Activated naive CD4-positive, alpha-beta T cell treated with anti-CD3 and anti-CD28 coated beads, Interleukin-2, amount 10 ng/mL, durations not matched to agents 7 days and 5 days (primary cell): ENCODE data around the gene P3H2.
"Not testable (repeated sequence)": the region's sequence is repeated elsewhere in the genome, so short reads cannot be mapped to it uniquely, and the experiment has no call there.

Experiments used
- CTCF ChIA-PET: fragments of 350-600 bp; sonication (Branson Sonifier 250); formaldehyde crosslinking; loops from one replicate; lab custom pipeline; 2021; ENCODE audit warnings: antibody characterized with exemption; lab: Charles Lee
- DNase-seq: peaks from one replicate; pipeline ENCODE4 v3.0.0-alpha.2; 2020
- H3K27ac Mint-ChIP-seq: one replicate; pipeline ENCODE4 v1.8.0; 2021; ENCODE audit warnings: mild to moderate bottlenecking, moderate library complexity, mixed read lengths
- H3K27me3 Mint-ChIP-seq: one replicate; pipeline ENCODE4 v1.8.0; 2021; ENCODE audit warnings: mild to moderate bottlenecking, mixed read lengths
- H3K36me3 Mint-ChIP-seq: one replicate; pipeline ENCODE4 v1.8.0; 2021; ENCODE audit warnings: mixed read lengths
- H3K4me1 Mint-ChIP-seq: one replicate; pipeline ENCODE4 v1.8.0; 2021; ENCODE audit warnings: mixed read lengths
- H3K4me3 Mint-ChIP-seq: one replicate; pipeline ENCODE4 v1.8.0; 2021; ENCODE audit warnings: mild to moderate bottlenecking, moderate library complexity, mixed read lengths
- H3K9me3 Mint-ChIP-seq: one replicate; pipeline ENCODE4 v1.8.0; 2021; ENCODE audit warnings: mixed read lengths

Gene P3H2

DNA sequence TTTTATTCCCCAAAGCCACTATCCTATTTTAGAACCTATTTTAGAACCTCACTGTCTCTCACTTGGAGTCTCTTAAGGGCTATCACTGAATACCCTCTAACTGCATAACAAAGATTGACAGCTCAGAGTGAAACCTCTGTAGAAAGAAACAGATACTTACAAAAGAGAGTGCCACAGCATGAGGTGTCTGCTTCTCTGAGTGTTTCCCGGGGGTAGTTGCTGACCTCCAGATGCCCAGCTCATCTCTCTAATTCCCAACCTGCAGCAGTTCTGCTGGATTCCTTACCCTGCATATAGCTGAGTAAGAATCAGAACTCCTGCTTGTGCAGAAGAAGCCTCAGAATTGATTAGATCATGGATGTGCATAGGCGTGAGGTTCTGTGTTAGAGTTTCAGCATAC lies 34.5 kb downstream of the P3H2 start:
- Mint-ChIP-seq H3K27me3 (peaks cover 3% of the 10 kb centered on the region), H3K4me3 (no peak overlapping the region), H3K9me3 (no peaks in the 10 kb centered on the region), H3K36me3 (no peaks in the 10 kb centered on the region), H3K4me1 (no peaks in the 10 kb centered on the region), H3K27ac (no peak overlapping the region)
- DNase-seq: no peak
- CTCF ChIA-PET: no interaction called here

DNA sequence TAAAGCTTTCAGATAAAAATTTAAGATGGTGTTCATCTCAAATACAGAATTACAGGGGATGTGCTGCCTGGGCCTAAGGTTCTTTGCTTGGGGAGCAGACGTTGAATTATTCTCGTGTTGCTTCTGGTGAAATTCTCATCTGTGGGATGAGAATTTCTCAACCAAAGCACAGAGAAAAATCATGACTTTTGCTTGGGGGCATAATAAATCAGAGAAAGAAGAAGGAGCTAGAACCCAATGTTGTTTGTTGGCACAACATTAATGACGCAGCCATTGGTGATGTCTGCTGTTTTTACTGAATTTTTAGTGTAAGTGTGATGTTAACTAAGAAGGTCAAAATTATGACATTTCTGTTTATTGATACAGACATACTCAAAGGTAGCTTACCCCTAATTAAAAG lies 35.7 kb downstream of the P3H2 start:
- CTCF ChIA-PET: no interaction called here
- DNase-seq: no peak
- H3K9me3 Mint-ChIP-seq: no peaks in the 10 kb centered on the region
- H3K27ac Mint-ChIP-seq: no peak overlapping the region
- no peaks in the 10 kb centered on the region for H3K36me3 Mint-ChIP-seq
- peaks cover 3% of the 10 kb centered on the region for H3K27me3 Mint-ChIP-seq
- H3K4me1 Mint-ChIP-seq: no peaks in the 10 kb centered on the region
- no peak overlapping the region for H3K4me3 Mint-ChIP-seq

DNA sequence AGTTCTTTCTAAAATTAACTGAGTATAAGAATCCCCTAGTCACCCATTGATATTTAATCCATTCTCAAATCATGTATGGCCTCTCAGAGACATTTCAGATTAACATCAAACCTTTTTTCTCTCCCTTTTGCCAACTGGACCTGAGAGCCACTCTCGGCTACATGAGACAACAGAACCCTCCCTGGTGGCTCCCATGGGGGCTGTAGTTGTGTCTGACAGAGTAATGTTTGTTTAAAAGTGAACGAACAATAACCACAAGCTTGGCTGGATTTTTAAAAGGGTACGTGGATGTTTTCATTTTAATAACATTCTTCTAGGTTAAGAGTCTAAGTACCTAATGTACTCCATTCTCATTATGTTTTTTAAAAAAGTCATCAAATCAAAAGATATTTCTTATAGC lies 37.1 kb downstream of the P3H2 start:
- CTCF ChIA-PET: no interaction called here
- Mint-ChIP-seq H3K9me3 (no peaks in the 10 kb centered on the region), H3K4me1 (no peaks in the 10 kb centered on the region), H3K27ac (no peak overlapping the region), H3K36me3 (no peaks in the 10 kb centered on the region), H3K27me3 (peaks cover 6% of the 10 kb centered on the region), H3K4me3 (no peak overlapping the region)
- no peak for DNase-seq

DNA sequence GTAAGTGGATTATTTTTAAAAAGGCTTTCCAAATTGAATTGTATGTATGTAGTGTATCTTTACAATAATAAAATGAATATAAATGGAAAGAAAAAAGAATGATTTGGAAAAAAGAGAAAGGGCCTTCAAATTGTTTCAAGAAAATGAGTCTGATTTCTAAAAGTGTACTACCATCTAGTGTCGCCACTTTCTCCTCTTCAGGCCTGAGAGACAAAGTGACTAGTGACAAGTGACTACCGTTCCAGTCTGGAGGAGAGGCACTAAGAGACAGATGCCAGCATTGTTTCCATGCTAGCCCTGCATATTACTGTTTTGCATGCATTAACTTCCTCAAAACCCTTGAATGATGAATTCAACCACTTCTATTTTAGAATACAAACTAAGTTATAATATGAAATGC lies 39.3 kb downstream of the P3H2 start:
- Mint-ChIP-seq H3K9me3 (no peaks in the 10 kb centered on the region), H3K4me1 (no peaks in the 10 kb centered on the region), H3K4me3 (no peak overlapping the region), H3K27ac (no peak overlapping the region), H3K27me3 (peaks cover 12% of the 10 kb centered on the region), H3K36me3 (no peaks in the 10 kb centered on the region)
- CTCF ChIA-PET: interaction anchor here (0.6 kb wide), 1 partner anchor 50 kb away, joined by 3 read pairs; no protein-coding TSS in a partner anchor
- DNase-seq: no peak

DNA sequence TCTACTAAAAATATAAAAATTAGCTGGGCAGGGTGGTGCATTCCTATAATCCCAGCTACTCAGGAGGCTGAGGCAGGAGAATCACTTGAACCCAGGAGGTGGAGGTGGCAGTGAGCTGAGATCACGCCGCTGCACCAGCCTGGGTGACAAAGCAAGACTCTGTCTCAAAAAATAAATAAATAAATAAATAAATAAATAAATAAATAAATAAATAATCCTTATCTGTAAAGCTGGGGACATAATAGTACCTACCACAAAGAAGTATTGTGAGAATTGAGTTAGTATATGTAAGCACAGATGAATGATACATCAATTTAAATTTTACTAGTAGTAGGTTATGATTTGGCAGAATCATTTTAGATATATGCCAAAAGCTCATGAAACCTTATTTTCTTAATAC lies 41.5 kb downstream of the P3H2 start:
- CTCF ChIA-PET, DNase-seq, H3K27ac Mint-ChIP-seq, H3K4me1 Mint-ChIP-seq, H3K36me3 Mint-ChIP-seq, H3K9me3 Mint-ChIP-seq, H3K4me3 Mint-ChIP-seq: not testable (repeated sequence)
- H3K27me3 Mint-ChIP-seq: peaks cover 13% of the 10 kb centered on the region

DNA sequence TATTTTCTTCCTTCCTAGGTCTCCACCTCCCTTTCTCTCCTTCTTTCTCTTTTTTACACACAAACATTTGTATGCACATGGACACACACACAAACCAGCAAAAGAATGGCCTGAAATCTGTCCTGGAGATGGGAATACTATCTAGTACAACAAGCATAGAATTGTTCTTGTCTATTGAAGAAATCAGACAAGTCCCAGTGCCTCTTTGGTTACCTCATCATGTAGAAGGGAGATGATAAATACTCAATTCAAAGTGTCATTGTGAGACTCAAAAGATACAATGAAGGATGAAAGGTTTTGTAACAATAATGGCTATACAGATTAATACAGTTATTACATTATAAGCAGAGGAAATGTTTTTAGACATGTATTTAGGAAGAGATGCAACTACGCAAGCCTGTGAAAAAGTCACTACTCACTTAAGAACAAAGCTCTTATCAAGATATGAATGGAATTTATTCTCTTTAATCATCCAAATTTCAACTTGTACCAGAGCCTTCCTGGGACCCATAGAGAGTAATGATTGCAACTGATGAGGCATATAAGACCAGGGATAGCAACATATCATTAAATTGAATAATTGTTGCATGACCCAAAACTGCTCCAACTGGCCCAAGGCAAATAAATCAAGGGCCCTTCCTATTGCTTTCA lies 43.2 kb downstream of the P3H2 start:
- Mint-ChIP-seq H3K27ac (no peak overlapping the region), H3K27me3 (peaks cover 13% of the 10 kb centered on the region), H3K36me3 (no peaks in the 10 kb centered on the region), H3K9me3 (no peaks in the 10 kb centered on the region), H3K4me3 (no peak overlapping the region), H3K4me1 (no peaks in the 10 kb centered on the region)
- DNase-seq: no peak
- CTCF ChIA-PET: no interaction called here

DNA sequence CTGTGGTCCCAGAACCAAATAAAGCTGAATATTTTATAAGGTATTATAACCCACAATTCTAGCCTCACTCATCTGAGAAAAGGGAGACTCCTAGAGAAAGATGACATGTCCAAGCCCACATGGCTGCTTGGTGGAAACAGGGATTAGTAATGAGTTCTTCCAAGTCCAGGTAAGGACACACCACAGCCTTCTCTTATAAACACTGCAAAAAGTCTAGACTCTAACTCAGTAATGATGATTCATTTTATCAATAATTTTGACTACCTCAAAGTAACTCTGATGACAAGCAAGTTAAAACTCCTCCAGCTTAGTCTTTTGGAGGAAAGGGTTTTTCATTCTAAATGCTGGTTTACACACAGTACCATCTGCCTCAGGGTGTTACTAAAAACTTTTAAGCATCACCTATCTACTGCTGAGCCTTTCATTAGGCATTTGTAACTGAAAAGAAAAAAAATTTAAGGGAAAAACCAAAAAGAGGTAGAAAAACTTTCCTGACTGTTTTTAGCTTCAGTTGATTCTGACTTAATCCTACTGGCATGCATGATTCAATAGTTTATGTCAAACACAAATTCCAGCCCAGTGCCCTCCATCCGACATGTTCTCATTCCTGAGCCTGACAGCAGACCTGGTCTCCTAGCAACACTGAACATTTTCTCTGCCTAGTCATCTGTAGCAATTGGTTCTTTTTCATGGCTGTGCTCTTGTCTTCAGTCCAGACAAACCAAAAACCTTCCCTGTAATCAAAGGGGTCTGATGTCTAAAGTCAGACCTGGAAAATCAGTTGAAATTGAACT lies 43.9 kb downstream of the P3H2 start:
- Mint-ChIP-seq H3K4me1 (no peaks in the 10 kb centered on the region), H3K4me3 (no peak overlapping the region), H3K36me3 (no peaks in the 10 kb centered on the region), H3K27me3 (peaks cover 13% of the 10 kb centered on the region), H3K27ac (no peak overlapping the region), H3K9me3 (no peaks in the 10 kb centered on the region)
- no peak for DNase-seq
- CTCF ChIA-PET: no interaction called here

DNA sequence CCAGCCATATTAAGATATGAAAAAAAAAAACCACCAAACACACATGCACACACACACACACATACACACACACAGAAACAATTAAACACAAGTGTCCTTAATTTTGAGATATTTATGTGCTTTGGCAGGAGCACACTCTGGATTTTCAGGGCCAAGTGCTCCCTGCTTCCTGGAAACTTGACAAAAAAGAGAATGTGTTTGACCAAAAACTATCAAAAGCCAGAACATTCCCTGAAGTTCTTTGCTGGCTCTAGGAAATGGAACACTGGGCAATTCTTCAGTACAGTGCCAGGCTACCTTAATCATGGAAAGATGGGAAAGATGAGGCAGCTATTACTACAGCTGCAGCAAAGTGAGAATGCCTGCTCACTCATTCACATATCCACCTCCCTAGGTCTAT lies 44.6 kb downstream of the P3H2 start:
- CTCF ChIA-PET: no interaction called here
- no peak overlapping the region for H3K4me3 Mint-ChIP-seq
- H3K36me3 Mint-ChIP-seq: no peaks in the 10 kb centered on the region
- no peaks in the 10 kb centered on the region for H3K4me1 Mint-ChIP-seq
- H3K9me3 Mint-ChIP-seq: no peaks in the 10 kb centered on the region
- no peak for DNase-seq
- H3K27me3 Mint-ChIP-seq: peaks cover 13% of the 10 kb centered on the region
- H3K27ac Mint-ChIP-seq: no peak overlapping the region

DNA sequence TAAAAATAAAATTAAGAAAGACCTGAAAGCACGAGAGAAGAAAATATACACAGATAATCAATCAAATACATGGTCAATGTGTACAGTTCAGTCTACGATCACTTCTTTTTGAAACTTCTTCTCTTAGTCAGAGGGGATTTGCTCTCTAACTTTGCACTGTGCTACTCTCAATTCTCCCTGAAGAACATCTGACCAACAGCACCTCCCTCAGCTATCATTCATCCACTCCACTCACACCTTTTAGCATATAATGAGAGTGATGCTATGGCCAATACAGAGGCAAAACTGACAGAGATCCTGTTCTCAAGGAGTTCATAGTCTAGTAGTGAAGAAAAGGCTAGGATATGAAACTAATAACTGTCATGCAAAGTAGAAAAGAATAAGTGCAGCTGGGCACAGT lies 45.9 kb downstream of the P3H2 start:
- CTCF ChIA-PET: no interaction called here
- H3K4me1 Mint-ChIP-seq: no peaks in the 10 kb centered on the region
- peaks cover 13% of the 10 kb centered on the region for H3K27me3 Mint-ChIP-seq
- no peaks in the 10 kb centered on the region for H3K9me3 Mint-ChIP-seq
- H3K4me3 Mint-ChIP-seq: no peak overlapping the region
- DNase-seq: no peak
- no peaks in the 10 kb centered on the region for H3K36me3 Mint-ChIP-seq
- no peak overlapping the region for H3K27ac Mint-ChIP-seq

DNA sequence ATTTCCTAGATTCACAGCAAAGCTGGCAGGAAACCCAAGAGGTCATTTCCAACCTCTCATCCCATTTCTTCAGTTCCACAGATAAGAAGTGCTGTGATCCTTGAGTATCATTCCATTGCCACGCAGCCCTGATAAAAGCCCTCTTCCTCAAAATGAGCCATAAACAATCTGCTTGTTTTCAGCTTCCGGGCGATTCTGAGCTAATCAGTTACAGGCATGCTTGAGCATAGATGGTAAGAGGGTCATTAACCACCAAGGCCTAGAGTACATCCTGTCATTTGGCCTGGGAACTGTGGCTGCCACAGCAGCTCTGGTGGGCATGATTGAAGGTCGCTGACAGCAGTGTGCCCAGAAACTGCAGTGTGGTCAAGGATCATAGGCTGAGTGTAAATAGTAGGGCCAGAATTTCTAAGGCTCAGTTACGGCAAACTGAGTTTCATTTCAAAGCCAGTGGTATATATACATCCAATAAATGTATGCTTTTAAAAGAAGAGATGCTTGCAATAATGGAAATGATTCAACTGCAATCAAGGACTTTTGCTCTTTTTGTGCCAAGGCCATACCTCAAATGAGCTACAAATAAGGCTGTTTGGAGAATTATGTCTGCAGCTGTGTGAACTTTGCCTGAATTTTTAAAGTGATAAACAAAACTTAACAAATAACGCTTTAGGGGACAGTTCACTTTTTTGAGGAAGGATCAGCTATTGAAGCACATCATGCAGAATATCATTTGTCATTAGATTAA lies 47.3 kb downstream of the P3H2 start:
- CTCF ChIA-PET: no interaction called here
- H3K27me3 Mint-ChIP-seq: peaks cover 10% of the 10 kb centered on the region
- no peaks in the 10 kb centered on the region for H3K4me1 Mint-ChIP-seq
- no peak overlapping the region for H3K27ac Mint-ChIP-seq
- no peaks in the 10 kb centered on the region for H3K36me3 Mint-ChIP-seq
- DNase-seq: no peak
- H3K4me3 Mint-ChIP-seq: no peak overlapping the region
- H3K9me3 Mint-ChIP-seq: no peaks in the 10 kb centered on the region

DNA sequence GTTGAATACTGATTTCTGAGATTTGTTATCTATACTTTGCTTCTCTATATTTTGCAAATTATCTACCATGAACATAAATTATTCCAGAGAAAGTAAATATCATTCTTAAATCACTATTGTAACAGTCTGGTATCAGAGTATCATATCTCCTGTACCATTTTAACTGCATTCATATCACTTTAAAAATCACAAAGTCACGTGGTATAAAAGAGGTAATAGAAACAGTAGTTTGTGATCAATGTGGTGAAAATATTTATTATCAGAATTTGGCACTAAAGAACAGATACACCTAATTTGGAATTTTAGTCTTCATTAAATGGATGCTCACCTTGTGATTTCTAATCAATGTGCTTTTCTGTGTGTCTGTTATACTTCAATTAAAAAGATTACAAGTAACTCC lies 47.8 kb downstream of the P3H2 start:
- Mint-ChIP-seq H3K27me3 (peaks cover 10% of the 10 kb centered on the region), H3K27ac (no peak overlapping the region), H3K36me3 (no peaks in the 10 kb centered on the region), H3K4me3 (no peak overlapping the region), H3K4me1 (no peaks in the 10 kb centered on the region), H3K9me3 (no peaks in the 10 kb centered on the region)
- CTCF ChIA-PET: no interaction called here
- no peak for DNase-seq

DNA sequence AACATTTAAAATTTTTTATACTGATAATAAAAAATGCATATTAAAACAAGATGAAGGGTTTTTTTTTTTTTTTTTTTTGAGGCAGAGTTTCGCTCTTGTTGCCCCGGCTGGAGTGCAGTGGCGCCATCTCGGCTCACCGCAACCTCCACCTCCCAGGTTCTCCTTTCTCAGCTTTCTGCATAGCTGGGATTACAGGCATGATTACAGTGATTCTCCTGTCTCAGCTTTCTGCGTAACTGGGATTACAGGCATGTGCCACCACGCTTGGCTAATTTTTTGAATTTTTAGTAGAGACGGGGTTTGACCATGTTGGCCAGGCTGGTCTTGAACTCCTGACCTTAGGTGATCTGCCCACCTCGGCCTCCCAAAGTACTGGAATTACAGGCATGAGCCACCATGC lies 48.8 kb downstream of the P3H2 start:
- H3K4me1 Mint-ChIP-seq, H3K36me3 Mint-ChIP-seq, H3K4me3 Mint-ChIP-seq, H3K27ac Mint-ChIP-seq, CTCF ChIA-PET, H3K27me3 Mint-ChIP-seq, DNase-seq, H3K9me3 Mint-ChIP-seq: not testable (repeated sequence)

DNA sequence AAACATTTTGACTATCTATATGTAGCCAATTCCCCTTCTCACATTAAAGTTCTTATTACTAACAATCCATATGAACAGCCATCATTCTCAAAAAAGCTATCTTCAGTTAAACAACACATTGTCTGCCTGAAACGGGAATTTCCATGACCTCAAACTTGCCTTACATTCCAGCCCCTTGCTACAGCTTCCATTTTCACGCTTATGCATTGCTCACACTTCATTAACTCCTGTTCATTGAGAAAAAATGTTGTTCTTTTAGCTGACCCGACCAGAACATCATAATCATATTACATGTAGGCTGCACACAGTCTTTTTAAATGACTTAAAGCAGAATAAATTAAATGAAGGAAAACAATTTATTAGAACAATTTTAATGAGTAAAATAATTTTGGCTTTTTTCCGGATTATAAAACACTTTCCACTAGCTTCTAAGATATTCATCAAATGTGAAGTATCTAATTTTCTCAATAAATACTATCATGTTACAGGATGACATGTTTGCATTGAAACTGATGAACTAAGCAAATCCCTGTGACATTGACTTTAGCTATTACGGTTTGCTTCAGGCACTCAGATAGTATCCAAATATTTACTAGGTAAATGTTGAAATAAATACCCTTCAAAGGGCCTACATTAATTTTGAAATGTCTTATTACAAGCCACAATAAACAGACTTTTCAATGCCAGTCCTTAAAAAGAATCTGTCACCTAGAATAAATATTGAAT lies 49.9 kb downstream of the P3H2 start:
- no peak overlapping the region for H3K4me3 Mint-ChIP-seq
- H3K27me3 Mint-ChIP-seq: peaks cover 4% of the 10 kb centered on the region
- H3K27ac Mint-ChIP-seq: no peak overlapping the region
- H3K9me3 Mint-ChIP-seq: no peaks in the 10 kb centered on the region
- CTCF ChIA-PET: no interaction called here
- DNase-seq: no peak
- no peaks in the 10 kb centered on the region for H3K36me3 Mint-ChIP-seq
- H3K4me1 Mint-ChIP-seq: no peaks in the 10 kb centered on the region

DNA sequence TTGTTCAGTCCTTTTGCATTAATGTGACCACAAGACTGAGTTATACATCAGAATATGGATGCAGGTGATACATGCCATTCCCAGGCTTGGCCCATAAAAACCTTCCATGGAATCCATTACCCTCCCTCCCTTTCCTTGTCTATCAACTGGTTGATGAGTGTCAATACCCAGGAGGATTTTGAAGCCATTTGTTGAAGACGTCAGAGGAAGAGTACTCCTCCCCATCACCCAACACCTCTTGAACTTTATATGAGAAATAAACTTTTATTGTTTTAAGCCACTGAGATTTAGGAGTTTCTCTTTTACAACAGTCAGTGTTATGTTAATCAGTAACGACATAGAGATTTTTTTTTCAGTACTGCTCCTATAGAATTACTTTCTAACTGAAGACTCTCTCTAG lies 55.5 kb downstream of the P3H2 start:
- Mint-ChIP-seq H3K36me3 (no peaks in the 10 kb centered on the region), H3K9me3 (no peaks in the 10 kb centered on the region), H3K27me3 (no peaks in the 10 kb centered on the region), H3K27ac (no peak overlapping the region), H3K4me1 (no peaks in the 10 kb centered on the region), H3K4me3 (no peak overlapping the region)
- CTCF ChIA-PET: no interaction called here
- no peak for DNase-seq
